ENCODE results near the gene SLC40A1.

Gene SLC40A1

GRCh38 chr2:189527041-189527750 lies 53.4 kb downstream of the SLC40A1 start:
- no peak for DNase-seq
- no peak overlapping the region for H4K91ac ChIP-seq (ENCODE audit: low read depth, low read length)
- H3K27me3 ChIP-seq (ENCODE audit: insufficient read depth, low read length), result no peaks in the 10 kb centered on the region
- no peak overlapping the region for H3K4ac ChIP-seq (ENCODE audit: low read depth, low read length)
- H3K4me3 ChIP-seq (ENCODE audit: low read depth, low read length), result no peak overlapping the region
- no peak overlapping the region for H2AFZ ChIP-seq (ENCODE audit: insufficient read depth, low read length, poor library complexity)
- no peak overlapping the region for H2BK12ac ChIP-seq (ENCODE audit: low read length)
- H3K4me2 ChIP-seq (ENCODE audit: low read length), result no peak overlapping the region
- peak overlapping the region; percentile 35 for H2AK5ac ChIP-seq (ENCODE audit: low read length)
- peaks cover 3% of the 10 kb centered on the region for H3K79me1 ChIP-seq (ENCODE audit: low read length)
- no peaks in the 10 kb centered on the region for H3K36me3 ChIP-seq (ENCODE audit: control insufficient read depth in 1 of 2, insufficient read depth in 2 of 2, low read length in 2 of 2)
- no peak overlapping the region for H3K27ac ChIP-seq (ENCODE audit: low read depth, low read length)
- H2BK5ac ChIP-seq (ENCODE audit: low read depth, low read length, poor library complexity), result no peak overlapping the region
- no peaks in the 10 kb centered on the region for H3K79me2 ChIP-seq (ENCODE audit: control insufficient read depth, insufficient read depth, low read length, poor library complexity)
- no peak overlapping the region for H3K9ac ChIP-seq (ENCODE audit: low read length)
- no peak overlapping the region for H3K23ac ChIP-seq (ENCODE audit: low read length)
- H3K4me1 ChIP-seq (ENCODE audit: control insufficient read depth in 1 of 2, insufficient read depth in 2 of 2, low read length in 2 of 2), result no peaks in the 10 kb centered on the region
- no peak overlapping the region for H3K14ac ChIP-seq (ENCODE audit: low read length)
- no peak overlapping the region for H4K8ac ChIP-seq (ENCODE audit: low read depth, low read length)
- no peak overlapping the region for H4K12ac ChIP-seq (ENCODE audit: low read depth, low read length)
- whole genome bisulfite sequencing (ENCODE audit: extremely low coverage, insufficient coverage, insufficient read length), result no CpG with 5 or more reads among the region's 13 CpGs
- H3K9me3 ChIP-seq (ENCODE audit: insufficient read depth, low read depth, low read length), result no peaks in the 10 kb centered on the region
- H3K18ac ChIP-seq (ENCODE audit: low read length), result no peak overlapping the region
- no peak overlapping the region for H2BK120ac ChIP-seq (ENCODE audit: insufficient read depth, low read length, poor library complexity)

- DNase-seq, result no peak
- no CpG with 5 or more reads among the region's 2 CpGs for WGBS (ENCODE audit: extremely low coverage, insufficient coverage, insufficient read length)
- Histone ChIP-seq H3K18ac (ENCODE audit: low read length) (no peak overlapping the region), H4K8ac (ENCODE audit: low read depth, low read length) (no peak overlapping the region), H4K91ac (ENCODE audit: low read depth, low read length) (no peak overlapping the region), H3K4ac (ENCODE audit: low read depth, low read length) (no peak overlapping the region), H3K9me3 (ENCODE audit: insufficient read depth, low read depth, low read length) (no peaks in the 10 kb centered on the region), H3K4me3 (ENCODE audit: low read depth, low read length) (no peak overlapping the region), H3K79me2 (ENCODE audit: control insufficient read depth, insufficient read depth, low read length, poor library complexity) (no peaks in the 10 kb centered on the region), H3K4me1 (ENCODE audit: control insufficient read depth in 1 of 2, insufficient read depth in 2 of 2, low read length in 2 of 2) (no peaks in the 10 kb centered on the region), H3K79me1 (ENCODE audit: low read length) (peaks cover 7% of the 10 kb centered on the region), H3K27ac (ENCODE audit: low read depth, low read length) (no peak overlapping the region), H3K36me3 (ENCODE audit: control insufficient read depth in 1 of 2, insufficient read depth in 2 of 2, low read length in 2 of 2) (no peaks in the 10 kb centered on the region), H4K12ac (ENCODE audit: low read depth, low read length) (no peak overlapping the region), H2BK12ac (ENCODE audit: low read length) (no peak overlapping the region), H3K14ac (ENCODE audit: low read length) (no peak overlapping the region), H2BK120ac (ENCODE audit: insufficient read depth, low read length, poor library complexity) (no peak overlapping the region), H3K9ac (ENCODE audit: low read length) (no peak overlapping the region), H2AK5ac (ENCODE audit: low read length) (no peak overlapping the region), H2BK5ac (ENCODE audit: low read depth, low read length, poor library complexity) (no peak overlapping the region), H3K23ac (ENCODE audit: low read length) (no peak overlapping the region), H3K4me2 (ENCODE audit: low read length) (no peak overlapping the region), H3K27me3 (ENCODE audit: insufficient read depth, low read length) (no peaks in the 10 kb centered on the region), H2AFZ (ENCODE audit: insufficient read depth, low read length, poor library complexity) (no peak overlapping the region)
Observed at GRCh38 chr2:189526241-189526640, 54.3 kb downstream of the SLC40A1 start.

GRCh38 chr2:189524746-189525145 lies 55.8 kb downstream of the SLC40A1 start:
- Histone ChIP-seq H4K91ac (ENCODE audit: low read depth, low read length) (no peak overlapping the region), H2AFZ (ENCODE audit: insufficient read depth, low read length, poor library complexity) (no peak overlapping the region), H3K14ac (ENCODE audit: low read length) (no peak overlapping the region), H3K9me3 (ENCODE audit: insufficient read depth, low read depth, low read length) (no peaks in the 10 kb centered on the region), H3K23ac (ENCODE audit: low read length) (no peak overlapping the region), H3K79me1 (ENCODE audit: low read length) (peaks cover 8% of the 10 kb centered on the region), H4K12ac (ENCODE audit: low read depth, low read length) (no peak overlapping the region), H3K9ac (ENCODE audit: low read length) (no peak overlapping the region), H2BK12ac (ENCODE audit: low read length) (no peak overlapping the region), H3K4me2 (ENCODE audit: low read length) (no peak overlapping the region), H3K36me3 (ENCODE audit: control insufficient read depth in 1 of 2, insufficient read depth in 2 of 2, low read length in 2 of 2) (no peaks in the 10 kb centered on the region), H3K4me1 (ENCODE audit: control insufficient read depth in 1 of 2, insufficient read depth in 2 of 2, low read length in 2 of 2) (peaks cover 0 to under 1% of the 10 kb centered on the region in 2 experiments), H3K79me2 (ENCODE audit: control insufficient read depth, insufficient read depth, low read length, poor library complexity) (no peaks in the 10 kb centered on the region), H3K27me3 (ENCODE audit: insufficient read depth, low read length) (no peaks in the 10 kb centered on the region), H2BK5ac (ENCODE audit: low read depth, low read length, poor library complexity) (no peak overlapping the region), H2BK120ac (ENCODE audit: insufficient read depth, low read length, poor library complexity) (no peak overlapping the region), H3K4me3 (ENCODE audit: low read depth, low read length) (no peak overlapping the region), H2AK5ac (ENCODE audit: low read length) (no peak overlapping the region), H3K27ac (ENCODE audit: low read depth, low read length) (no peak overlapping the region), H4K8ac (ENCODE audit: low read depth, low read length) (no peak overlapping the region), H3K4ac (ENCODE audit: low read depth, low read length) (no peak overlapping the region), H3K18ac (ENCODE audit: low read length) (no peak overlapping the region)
- WGBS (ENCODE audit: extremely low coverage, insufficient coverage, insufficient read length), result no CpG with 5 or more reads among the region's 4 CpGs
- no peak for DNase-seq

- no peak for DNase-seq
- Histone ChIP-seq H3K9me3 (ENCODE audit: insufficient read depth, low read depth, low read length) (no peaks in the 10 kb centered on the region), H3K4me1 (ENCODE audit: control insufficient read depth in 1 of 2, insufficient read depth in 2 of 2, low read length in 2 of 2) (peaks cover 2 to 5% of the 10 kb centered on the region in 2 experiments), H3K79me1 (ENCODE audit: low read length) (peaks cover 11% of the 10 kb centered on the region), H3K23ac (ENCODE audit: low read length) (no peak overlapping the region), H2AK5ac (ENCODE audit: low read length) (no peak overlapping the region), H3K4me2 (ENCODE audit: low read length) (no peak overlapping the region), H3K36me3 (ENCODE audit: control insufficient read depth in 1 of 2, insufficient read depth in 2 of 2, low read length in 2 of 2) (no peaks in the 10 kb centered on the region), H3K27me3 (ENCODE audit: insufficient read depth, low read length) (no peaks in the 10 kb centered on the region), H3K27ac (ENCODE audit: low read depth, low read length) (no peak overlapping the region), H3K79me2 (ENCODE audit: control insufficient read depth, insufficient read depth, low read length, poor library complexity) (no peaks in the 10 kb centered on the region), H3K4me3 (ENCODE audit: low read depth, low read length) (no peak overlapping the region), H4K12ac (ENCODE audit: low read depth, low read length) (no peak overlapping the region), H2BK5ac (ENCODE audit: low read depth, low read length, poor library complexity) (no peak overlapping the region), H2AFZ (ENCODE audit: insufficient read depth, low read length, poor library complexity) (no peak overlapping the region), H3K14ac (ENCODE audit: low read length) (no peak overlapping the region), H4K91ac (ENCODE audit: low read depth, low read length) (no peak overlapping the region), H2BK12ac (ENCODE audit: low read length) (no peak overlapping the region), H3K9ac (ENCODE audit: low read length) (no peak overlapping the region), H4K8ac (ENCODE audit: low read depth, low read length) (no peak overlapping the region), H3K4ac (ENCODE audit: low read depth, low read length) (no peak overlapping the region), H2BK120ac (ENCODE audit: insufficient read depth, low read length, poor library complexity) (peak overlapping the region; percentile 33), H3K18ac (ENCODE audit: low read length) (no peak overlapping the region)
- no CpG with 5 or more reads among the region's 5 CpGs for WGBS (ENCODE audit: extremely low coverage, insufficient coverage, insufficient read length)
Observed at GRCh38 chr2:189522435-189523151, 58.0 kb downstream of the SLC40A1 start.

Data from trophoblast cell (in vitro differentiated cells and primary cell).